PC-9 (cell line): ENCODE data around the gene TEAD3. TPM values are rescaled to one million over a fixed set of nuclear protein-coding genes. Genes with fewer than 3 reads are reported as not detected.

Source experiments
- BruUV-seq: library from RNA; stranded (reverse); fragments of 400-500 nt; replicated peaks from 2 replicates; lab custom pipeline; 2021; lab: Mats Ljungman, UMichigan
- CTCF ChIA-PET: fragments of 300-600 bp; sonication (Branson Sonifier 250); formaldehyde crosslinking; loops from one replicate; lab custom pipeline; 2022; ENCODE audit warnings: antibody characterized with exemption; lab: Charles Lee
- POLR2A ChIA-PET: fragments of 300-600 bp; sonication (Branson Sonifier 250); formaldehyde crosslinking; loops from one replicate; lab custom pipeline; 2022; ENCODE audit warnings: antibody characterized with exemption; ENCODE audit not compliant: unreplicated experiment; lab: Charles Lee
- DNase-seq, 2 experiments: peaks; one replicate each; pipeline versions ENCODE4 v3.0.0 to v3.0.0-alpha.2; 2015 to 2022; ENCODE audit warnings: mixed read lengths in 1 of 2
- H2AFZ ChIP-seq: fragments of 200-600 bp; sonication (generic); 2 replicates; pipeline ENCODE4 v1.8.1; 2017; ENCODE audit warnings: antibody characterized with exemption
- H3F3A ChIP-seq: fragments of 200-600 bp; sonication (generic); 2 replicates; pipeline ENCODE4 v1.8.1; 2017; ENCODE audit warnings: antibody characterized with exemption, mild to moderate bottlenecking, low read depth; ENCODE audit not compliant: insufficient read depth
- H3K27ac ChIP-seq: fragments of 200-600 bp; sonication (generic); 2 replicates; pipeline ENCODE4 v1.6.1; 2016; ENCODE audit warnings: mixed run types
- H3K27me3 ChIP-seq: fragments of 200-600 bp; sonication (generic); 2 replicates; pipeline ENCODE4 v1.6.1; 2016; ENCODE audit warnings: low read depth, mixed run types; ENCODE audit not compliant: insufficient read depth
- H3K36me3 ChIP-seq: fragments of 200-600 bp; sonication (generic); 2 replicates; pipeline ENCODE4 v1.6.1; 2016; ENCODE audit warnings: low read depth, mixed run types
- H3K4me1 ChIP-seq: fragments of 200-600 bp; sonication (generic); replicated peaks from 2 replicates; pipeline ENCODE4 v1.6.1; 2016; ENCODE audit warnings: mixed run types; ENCODE audit not compliant: insufficient read depth
- H3K4me2 ChIP-seq: fragments of 200-600 bp; sonication (generic); 2 replicates; pipeline ENCODE4 v1.6.1; 2017; ENCODE audit warnings: mixed run types
- H3K4me3 ChIP-seq: fragments of 200-600 bp; sonication (generic); 2 replicates; pipeline ENCODE4 v1.6.1; 2016; ENCODE audit warnings: mixed run types
- H3K79me2 ChIP-seq: fragments of 200-600 bp; sonication (generic); 2 replicates; pipeline ENCODE4 v1.6.1; 2017; ENCODE audit warnings: low read depth, mixed run types
- H3K9me2 ChIP-seq: fragments of 200-600 bp; sonication (generic); 2 replicates; pipeline ENCODE4 v1.8.1; 2017; ENCODE audit warnings: mild to moderate bottlenecking; ENCODE audit not compliant: insufficient read depth
- H3K9me3 ChIP-seq: fragments of 200-600 bp; sonication (generic); 2 replicates; pipeline ENCODE4 v1.8.1; 2016; ENCODE audit warnings: low read depth; ENCODE audit not compliant: insufficient read depth
- H4K20me1 ChIP-seq: fragments of 200-600 bp; sonication (generic); 2 replicates; pipeline ENCODE4 v1.8.1; 2017; ENCODE audit not compliant: insufficient read depth
- EZH2 ChIP-seq: fragments of 200-600 bp; sonication (generic); IDR thresholded peaks from 2 replicates; pipeline ENCODE4 v1.8.0; 2017; ENCODE audit warnings: antibody characterized with exemption, low read depth
- intact Hi-C: fragments of 100-400 bp; cut with micrococcal nuclease; formaldehyde crosslinking; loops from one replicate; pipeline ENCODE4 v1.10.0; 2022; ENCODE audit not compliant: unreplicated experiment
- total RNA-seq: library from RNA; stranded (reverse); gene quantifications from 2 replicates; pipeline ENCODE4 v1.2.3, GENCODE V29; 2021
- TF ChIP-seq, protein P1 (sequence below): fragments of 200-600 bp; sonication (generic); conservative IDR thresholded peaks from 2 replicates; pipeline ENCODE4 v1.6.1; 2017; ENCODE audit warnings: mixed run types, antibody characterized with exemption, mild to moderate bottlenecking, moderate library complexity

TEAD3 gene
- total RNA-seq, 1 experiment from 2014 or later = 40.1 TPM

DNA sequence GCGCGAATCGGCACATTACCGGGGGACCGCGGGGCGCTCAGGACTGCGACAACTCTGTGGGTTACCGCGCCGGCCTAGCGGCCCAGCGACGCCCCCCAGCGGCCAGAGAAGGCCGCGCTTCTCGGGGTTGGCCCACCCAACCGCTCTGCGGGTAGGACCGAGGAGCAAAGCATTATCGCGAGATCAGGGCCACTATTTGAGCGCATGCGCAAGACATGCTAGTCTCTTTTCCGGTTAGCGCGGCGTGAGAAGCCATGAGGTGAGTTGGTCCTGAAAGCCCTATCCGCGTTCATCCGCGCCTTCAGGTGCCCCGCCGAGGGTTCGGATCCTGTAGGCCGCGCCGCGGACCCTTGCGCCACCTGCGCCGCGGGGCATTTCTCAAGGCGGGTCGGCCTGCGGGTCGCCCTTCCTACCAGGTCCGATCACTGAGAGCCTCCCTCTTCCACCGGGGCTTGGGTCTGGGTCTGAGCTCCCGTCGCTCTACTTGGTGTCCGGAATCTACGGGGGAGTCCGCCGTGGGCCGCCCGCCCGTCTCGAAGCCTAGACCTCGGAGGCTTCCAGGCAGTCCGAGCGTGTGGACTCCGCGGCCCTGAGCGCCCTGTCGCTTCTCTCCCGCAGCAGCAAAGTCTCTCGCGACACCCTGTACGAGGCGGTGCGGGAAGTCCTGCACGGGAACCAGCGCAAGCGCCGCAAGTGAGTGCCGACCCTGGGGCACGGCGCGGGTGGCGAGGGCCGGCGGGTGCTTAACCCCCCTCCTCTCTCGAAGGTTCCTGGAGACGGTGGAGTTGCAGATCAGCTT is 28.5 kb downstream of the TEAD3 start, which contains the start of gene RPL10A:
Gene RPL10A (plus strand): TSS at position 221 of the 799 bp plus-strand sequence. CDS start 34 bp downstream, at position 255.
- TSS peak; percentile 48 for BruUV-seq
- H3K9me2 ChIP-seq = no peaks in the 10 kb centered on the region

DNA sequence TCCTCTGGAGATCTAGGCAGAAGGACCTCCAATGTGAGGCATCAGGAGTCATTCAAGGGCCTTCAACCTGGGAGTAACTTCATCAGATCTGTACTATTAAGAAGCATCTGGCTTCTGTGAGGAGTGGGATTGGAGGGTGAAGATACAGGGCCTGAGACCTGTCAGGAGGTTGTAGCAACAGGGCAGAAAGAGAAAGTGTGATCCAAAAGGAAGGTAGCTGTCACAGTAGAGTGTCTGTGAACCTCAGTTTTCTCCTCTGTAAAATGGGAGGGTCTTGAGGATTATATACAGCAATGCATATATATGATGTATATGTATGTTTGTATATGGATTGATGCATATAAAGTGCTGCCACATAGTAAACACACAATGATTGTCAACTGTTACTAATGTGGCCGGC is 31.2 kb downstream of the TEAD3 start:
- peaks cover 34% of the 10 kb centered on the region for H3F3A ChIP-seq
- H3K4me2 ChIP-seq = no peak overlapping the region
- POLR2A ChIA-PET = interaction anchor here (0.6 to 0.7 kb wide), 2 partner anchors 32 to 74 kb away, joined by 3 to 4 read pairs; no protein-coding TSS in a partner anchor
- no peak overlapping the region for H3K4me3 ChIP-seq
- H2AFZ ChIP-seq = no peak overlapping the region
- no peaks in the 10 kb centered on the region for H3K9me2 ChIP-seq
- no peaks in the 10 kb centered on the region for H3K9me3 ChIP-seq
- TF ChIP-seq, protein P1, sequence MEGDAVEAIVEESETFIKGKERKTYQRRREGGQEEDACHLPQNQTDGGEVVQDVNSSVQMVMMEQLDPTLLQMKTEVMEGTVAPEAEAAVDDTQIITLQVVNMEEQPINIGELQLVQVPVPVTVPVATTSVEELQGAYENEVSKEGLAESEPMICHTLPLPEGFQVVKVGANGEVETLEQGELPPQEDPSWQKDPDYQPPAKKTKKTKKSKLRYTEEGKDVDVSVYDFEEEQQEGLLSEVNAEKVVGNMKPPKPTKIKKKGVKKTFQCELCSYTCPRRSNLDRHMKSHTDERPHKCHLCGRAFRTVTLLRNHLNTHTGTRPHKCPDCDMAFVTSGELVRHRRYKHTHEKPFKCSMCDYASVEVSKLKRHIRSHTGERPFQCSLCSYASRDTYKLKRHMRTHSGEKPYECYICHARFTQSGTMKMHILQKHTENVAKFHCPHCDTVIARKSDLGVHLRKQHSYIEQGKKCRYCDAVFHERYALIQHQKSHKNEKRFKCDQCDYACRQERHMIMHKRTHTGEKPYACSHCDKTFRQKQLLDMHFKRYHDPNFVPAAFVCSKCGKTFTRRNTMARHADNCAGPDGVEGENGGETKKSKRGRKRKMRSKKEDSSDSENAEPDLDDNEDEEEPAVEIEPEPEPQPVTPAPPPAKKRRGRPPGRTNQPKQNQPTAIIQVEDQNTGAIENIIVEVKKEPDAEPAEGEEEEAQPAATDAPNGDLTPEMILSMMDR = no peak
- no peak for TF ChIP-seq EZH2
- no peaks in the 10 kb centered on the region for H3K27me3 ChIP-seq
- CTCF ChIA-PET = interaction anchor here (0.6 kb wide), 1 partner anchor 86 kb away, joined by 14 read pairs; no protein-coding TSS in a partner anchor
- peaks cover 25% of the 10 kb centered on the region for H3K79me2 ChIP-seq
- peaks cover 27% of the 10 kb centered on the region for H3K4me1 ChIP-seq
- no peak for DNase-seq
- no TSS peak for BruUV-seq
- H3K27ac ChIP-seq = no peak overlapping the region
- intact Hi-C loops = loop anchor here (5.0 to 10.0 kb wide), 2 partner anchors 73 to 269 kb away; partner anchors contain the start of gene ARMC12
- H4K20me1 ChIP-seq = peaks cover 20% of the 10 kb centered on the region
- H3K36me3 ChIP-seq = peaks cover 23% of the 10 kb centered on the region

More for the DNA sequence above, 28.5 kb downstream of the TEAD3 start, which contains the start of gene RPL10A:
- H3K9me3 ChIP-seq = no peaks in the 10 kb centered on the region
- H3K4me1 ChIP-seq = peaks cover 28% of the 10 kb centered on the region
- peaks cover 40% of the 10 kb centered on the region for H3K36me3 ChIP-seq
- peak within 1 kb of the TSS; percentile 96 for H3K27ac ChIP-seq
- peak; percentile 88 to 91 for DNase-seq
- peak within 1 kb of the TSS; percentile 85 for H2AFZ ChIP-seq
- no peaks in the 10 kb centered on the region for H3K27me3 ChIP-seq
- H3K4me3 ChIP-seq = peak within 1 kb of the TSS; percentile 94
- ChIA-PET POLR2A (interaction anchor here (0.7 kb wide), 2 partner anchors 139 to 663 kb away, joined by 3 read pairs; no protein-coding TSS in a partner anchor), CTCF (interaction anchor here (0.5 to 1.3 kb wide), 6 partner anchors 18 to 172 kb away, joined by 3 to 19 read pairs (median 3); no protein-coding TSS in a partner anchor)
- H3K79me2 ChIP-seq = peaks cover 42% of the 10 kb centered on the region
- peak within 1 kb of the TSS; percentile 95 for H3K4me2 ChIP-seq
- peaks cover 51% of the 10 kb centered on the region for H3F3A ChIP-seq
- TF ChIP-seq, protein P1 = peak; percentile 93
- no peak for TF ChIP-seq EZH2
- H4K20me1 ChIP-seq = peaks cover 47% of the 10 kb centered on the region
- intact Hi-C loops = loop anchor here (1.0 to 10.0 kb wide), 6 partner anchors 16 to 266 kb away; partner anchors contain the start of genes ARMC12, DEF6, FANCE and PPARD

DNA sequence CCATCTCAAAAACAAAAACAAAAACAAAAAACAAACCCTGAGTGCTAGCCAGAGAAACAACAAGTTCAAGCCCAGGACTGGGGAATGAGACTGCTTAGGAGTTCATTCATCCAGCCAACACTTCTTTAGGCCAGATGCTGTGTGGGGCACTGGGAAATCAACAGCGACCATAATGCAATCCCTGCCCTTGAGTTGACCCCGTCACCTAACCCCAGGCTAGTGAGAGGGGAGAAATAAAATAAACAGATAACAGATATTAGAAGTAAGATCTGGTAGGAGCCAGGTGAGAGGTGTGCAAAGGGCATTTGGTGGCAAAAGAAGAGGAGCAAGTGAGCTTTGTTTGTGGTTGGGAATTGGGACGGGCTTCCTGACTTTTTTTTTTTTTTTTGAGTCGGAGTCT is 33.6 kb downstream of the TEAD3 start:
- Histone ChIP-seq H3F3A (peaks cover 16% of the 10 kb centered on the region), H4K20me1 (no peaks in the 10 kb centered on the region), H3K4me1 (peaks cover 23% of the 10 kb centered on the region), H3K36me3 (no peaks in the 10 kb centered on the region), H3K4me2 (no peak overlapping the region), H3K27me3 (no peaks in the 10 kb centered on the region), H3K27ac (no peak overlapping the region), H3K79me2 (peaks cover 1% of the 10 kb centered on the region), H3K9me3 (no peaks in the 10 kb centered on the region), H2AFZ (no peak overlapping the region), H3K4me3 (no peak overlapping the region), H3K9me2 (no peaks in the 10 kb centered on the region)
- POLR2A ChIA-PET = interaction anchor here (0.6 kb wide), 2 partner anchors 10 to 254 kb away, joined by 13 to 26 read pairs; no protein-coding TSS in a partner anchor
- BruUV-seq = no TSS peak
- CTCF ChIA-PET = no interaction called here
- intact Hi-C loops = loop anchor here (10.0 kb wide), 1 partner anchor 272 kb away; the partner anchor contains the start of gene ARMC12
- no peak for DNase-seq
- TF ChIP-seq, protein P1 = no peak
- TF ChIP-seq EZH2 = no peak
